Suprapubic skin (tissue), 4 donors: ENCODE results near the gene HYAL3. TPM values are rescaled to one million over a fixed set of nuclear protein-coding genes. Genes with fewer than 3 reads are reported as not detected.
A peak's percentile ranks its signal among the peaks of the same experiment; 100 is the strongest.

Experiments used
- DNase-seq, 2 donors: peaks; one replicate each; pipeline ENCODE4 v3.0.0-alpha.2; 2019; ENCODE audit warnings: low spot score in 2 of 2
- H3K27ac ChIP-seq: fragments of 200-600 bp; sonication (generic); one replicate; pipeline ENCODE4 v1.5.1; 2019
- H3K27me3 ChIP-seq: fragments of 200-600 bp; sonication (generic); one replicate; pipeline ENCODE4 v1.5.1; 2019
- H3K36me3 ChIP-seq: fragments of 200-600 bp; sonication (generic); one replicate; pipeline ENCODE4 v1.5.1; 2019
- H3K4me1 ChIP-seq: fragments of 200-600 bp; sonication (generic); one replicate; pipeline ENCODE4 v1.5.1; 2019
- H3K4me3 ChIP-seq: fragments of 200-600 bp; sonication (generic); one replicate; pipeline ENCODE4 v1.5.1; 2019; ENCODE audit warnings: mild to moderate bottlenecking
- H3K9me3 ChIP-seq: fragments of 200-600 bp; sonication (generic); one replicate; pipeline ENCODE4 v1.5.1; 2019
- EP300 ChIP-seq: sonication (generic); formaldehyde crosslinking; IDR thresholded peaks from one replicate; pipeline ENCODE4 v1.6.1; 2017; ENCODE audit warnings: antibody characterized with exemption
- POLR2A ChIP-seq, 2 donors: fragments of 450-650 bp; IDR thresholded peaks; one replicate each; pipeline ENCODE4 v1.6.1; 2017; ENCODE audit warnings: antibody characterized with exemption in 2 of 2, mild to moderate bottlenecking in 2 of 2, moderate library complexity in 2 of 2
- POLR2AphosphoS5 ChIP-seq, 3 donors: sonication (generic); formaldehyde crosslinking; IDR thresholded peaks; one replicate each; pipeline ENCODE4 v1.6.1; 2017; ENCODE audit warnings: antibody characterized with exemption in 3 of 3
- WGBS: methylation state at CpG from one replicate; pipeline ENCODE4 v1.1.5; 2018; 5-methylcytosine and 5-hydroxymethylcytosine counted together
- total RNA-seq, 4 donors: library from RNA; depleted of rRNA; stranded (reverse); fragments of >200 nt; gene quantifications; one replicate each; pipeline ENCODE4 v1.1.0, GENCODE V29; 2016
- TF ChIP-seq, protein P1 (sequence below), 2 donors: fragments of 200-600 bp in 1 of 2; fragments of 450-650 bp in 1 of 2; sonication (generic) in 1 of 2; IDR thresholded peaks; one replicate each; pipeline ENCODE4 v1.5.1; 2016 to 2019; ENCODE audit warnings: antibody characterized with exemption in 2 of 2, mild to moderate bottlenecking in 1 of 2, moderate library complexity in 1 of 2

HYAL3 gene
- total RNA-seq, 4 donors from 2014 or later, result 2.5 to 7.8 (median 6.1) TPM

DNA sequence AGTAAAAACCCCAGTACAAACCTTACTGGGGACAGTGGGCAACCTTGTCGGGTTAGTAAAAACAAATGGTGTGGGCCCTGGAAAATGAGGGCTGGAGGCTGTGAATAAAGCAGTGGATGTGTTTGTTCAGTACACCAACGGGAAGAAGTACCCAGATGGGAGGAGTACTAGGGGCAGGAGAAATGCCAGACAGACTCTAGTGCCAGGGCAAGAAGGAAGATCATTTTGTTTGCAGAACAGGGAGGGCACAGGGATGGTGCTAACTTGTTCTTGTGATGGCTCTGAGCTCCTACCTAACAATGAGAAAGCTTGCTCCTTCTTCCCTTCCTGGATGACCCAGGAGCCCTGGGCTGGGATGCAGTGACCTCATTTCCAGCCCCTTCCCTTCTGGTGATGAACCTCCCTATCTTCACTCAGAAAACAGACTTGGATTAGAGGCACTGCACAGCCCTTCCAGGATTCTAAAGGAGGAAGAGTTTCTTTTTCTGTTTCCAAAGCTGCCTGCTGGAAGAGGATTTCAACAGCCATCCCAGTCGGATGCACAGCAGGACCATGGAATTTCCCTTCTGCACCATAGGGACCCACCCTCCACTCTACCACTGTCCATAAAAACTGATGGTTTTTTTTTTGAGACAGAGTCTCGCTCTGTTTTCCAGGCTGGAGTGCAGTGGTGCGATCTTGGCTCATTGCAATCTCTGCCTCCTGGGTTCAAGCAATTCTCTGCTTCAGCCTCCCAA, 35.3 kb upstream of the HYAL3 start:
- 50% methylated on average over 5 of the region's 5 CpGs for WGBS
- no peak for DNase-seq
- peaks cover 30% of the 10 kb centered on the region for H3K36me3 ChIP-seq
- peak overlapping the region; percentile 94 for H3K27ac ChIP-seq
- H3K27me3 ChIP-seq, result no peaks in the 10 kb centered on the region
- peak overlapping the region; percentile 5 for H3K4me3 ChIP-seq
- no peaks in the 10 kb centered on the region for H3K9me3 ChIP-seq
- TF ChIP-seq POLR2AphosphoS5 (IDR thresholded peaks at IDR 0.05) (no peak), POLR2A (IDR thresholded peaks at IDR 0.05) (no peak), EP300 (no peak)
- TF ChIP-seq, protein P1, sequence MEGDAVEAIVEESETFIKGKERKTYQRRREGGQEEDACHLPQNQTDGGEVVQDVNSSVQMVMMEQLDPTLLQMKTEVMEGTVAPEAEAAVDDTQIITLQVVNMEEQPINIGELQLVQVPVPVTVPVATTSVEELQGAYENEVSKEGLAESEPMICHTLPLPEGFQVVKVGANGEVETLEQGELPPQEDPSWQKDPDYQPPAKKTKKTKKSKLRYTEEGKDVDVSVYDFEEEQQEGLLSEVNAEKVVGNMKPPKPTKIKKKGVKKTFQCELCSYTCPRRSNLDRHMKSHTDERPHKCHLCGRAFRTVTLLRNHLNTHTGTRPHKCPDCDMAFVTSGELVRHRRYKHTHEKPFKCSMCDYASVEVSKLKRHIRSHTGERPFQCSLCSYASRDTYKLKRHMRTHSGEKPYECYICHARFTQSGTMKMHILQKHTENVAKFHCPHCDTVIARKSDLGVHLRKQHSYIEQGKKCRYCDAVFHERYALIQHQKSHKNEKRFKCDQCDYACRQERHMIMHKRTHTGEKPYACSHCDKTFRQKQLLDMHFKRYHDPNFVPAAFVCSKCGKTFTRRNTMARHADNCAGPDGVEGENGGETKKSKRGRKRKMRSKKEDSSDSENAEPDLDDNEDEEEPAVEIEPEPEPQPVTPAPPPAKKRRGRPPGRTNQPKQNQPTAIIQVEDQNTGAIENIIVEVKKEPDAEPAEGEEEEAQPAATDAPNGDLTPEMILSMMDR (IDR thresholded peaks at IDR 0.05), result no peak
- peaks cover 66% of the 10 kb centered on the region for H3K4me1 ChIP-seq

DNA sequence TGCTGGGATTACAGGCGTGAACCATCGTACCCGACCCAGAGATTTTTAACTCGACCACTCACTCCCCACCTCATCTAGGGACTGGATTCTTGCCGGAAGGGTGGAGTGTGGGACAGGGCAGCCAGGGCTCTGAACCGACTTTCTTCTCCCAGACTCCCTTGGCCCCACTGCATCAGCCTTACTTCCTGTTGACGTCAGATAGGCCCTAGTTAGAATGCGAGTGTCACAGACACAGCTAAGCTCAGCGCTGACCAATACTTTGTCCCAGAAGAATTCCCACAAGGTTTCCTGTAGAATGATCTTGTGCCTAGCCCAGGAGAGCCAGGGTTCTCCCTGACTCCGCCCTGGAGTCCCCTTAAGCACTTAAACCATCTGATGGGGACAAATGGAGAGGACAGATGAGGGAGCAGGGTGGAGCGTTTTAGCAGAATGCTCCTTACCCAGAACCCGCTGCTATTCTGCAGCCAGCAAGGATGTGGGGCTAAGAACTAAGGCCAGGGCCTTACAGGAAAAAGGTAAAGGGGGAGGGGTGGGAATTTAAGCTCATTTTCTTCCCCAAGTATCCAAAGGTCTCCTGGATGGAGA, 34.6 kb upstream of the HYAL3 start:
- peaks cover 61% of the 10 kb centered on the region for H3K4me1 ChIP-seq
- no peak for DNase-seq
- TF ChIP-seq, protein P1 (IDR thresholded peaks at IDR 0.05), result no peak
- no peaks in the 10 kb centered on the region for H3K9me3 ChIP-seq
- H3K27me3 ChIP-seq, result no peaks in the 10 kb centered on the region
- WGBS, result 41% methylated on average over 12 of the region's 12 CpGs
- peak overlapping the region; percentile 5 for H3K4me3 ChIP-seq
- peaks cover 34% of the 10 kb centered on the region for H3K36me3 ChIP-seq
- peak overlapping the region; percentile 94 for H3K27ac ChIP-seq

DNA sequence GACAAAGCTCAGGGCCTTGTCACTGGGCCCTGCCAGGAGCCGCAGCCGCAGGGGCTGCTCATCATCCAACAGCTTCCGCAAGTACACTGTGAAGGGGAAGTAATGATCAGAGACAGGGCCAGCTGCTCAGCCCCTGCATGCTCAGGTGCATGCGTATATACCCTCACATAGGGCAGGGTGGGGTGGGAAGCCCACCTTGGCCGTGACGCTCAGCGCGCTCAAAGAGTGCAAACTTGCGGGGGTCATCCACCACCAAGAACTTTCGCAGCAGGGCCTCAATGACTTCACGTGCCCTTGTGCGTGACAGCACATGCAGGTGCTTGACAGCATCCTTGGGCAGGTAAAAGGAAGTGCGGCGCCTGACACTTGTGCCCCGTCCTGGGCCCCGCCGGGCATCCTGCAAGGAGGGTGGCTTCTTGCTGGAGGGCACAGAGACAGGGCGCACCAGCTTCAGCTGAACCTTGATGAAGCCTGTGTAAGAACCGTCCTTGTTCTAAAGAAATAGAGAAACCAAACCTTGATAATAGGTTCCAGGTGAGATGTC, 32.2 kb upstream of the HYAL3 start:
- WGBS, result 94% methylated on average over 19 of the region's 19 CpGs

DNA sequence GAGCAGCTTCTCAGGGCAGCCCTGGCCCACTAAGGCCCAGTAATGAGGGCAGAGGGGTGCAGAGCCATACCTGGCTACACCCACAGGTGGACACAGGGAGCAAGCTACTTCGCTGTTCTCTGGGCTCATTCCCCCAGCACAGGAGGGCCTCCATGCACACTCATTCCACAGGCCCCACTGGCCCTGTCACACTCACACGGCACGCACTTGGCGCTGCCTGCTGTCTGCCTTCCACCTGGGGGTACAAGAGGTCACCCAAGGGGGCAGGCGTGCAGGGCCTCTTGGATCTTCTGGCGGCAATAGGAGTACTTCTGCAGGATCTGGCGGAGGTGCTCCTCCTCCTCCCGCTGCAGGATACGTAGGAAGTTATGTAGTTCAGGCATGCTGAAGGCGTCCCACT, 31.1 kb upstream of the HYAL3 start:
- peaks cover 62% of the 10 kb centered on the region for H3K4me1 ChIP-seq
- H3K4me3 ChIP-seq, result no peak overlapping the region
- WGBS, result 93% methylated on average over 5 of the region's 10 CpGs
- no peaks in the 10 kb centered on the region for H3K27me3 ChIP-seq
- TF ChIP-seq EP300 (no peak), POLR2A (IDR thresholded peaks at IDR 0.05) (no peak), POLR2AphosphoS5 (IDR thresholded peaks at IDR 0.05) (no peak)
- TF ChIP-seq, protein P1 (IDR thresholded peaks at IDR 0.05), result no peak
- H3K36me3 ChIP-seq, result peaks cover 43% of the 10 kb centered on the region
- H3K27ac ChIP-seq, result no peak overlapping the region
- no peaks in the 10 kb centered on the region for H3K9me3 ChIP-seq
- DNase-seq, result no peak

More for the DNA sequence above, 32.2 kb upstream of the HYAL3 start:
- no peak for TF ChIP-seq EP300
- no peak for TF ChIP-seq POLR2AphosphoS5 (IDR thresholded peaks at IDR 0.05)
- TF ChIP-seq POLR2A (IDR thresholded peaks at IDR 0.05), result no peak
- TF ChIP-seq, protein P1 (IDR thresholded peaks at IDR 0.05), result no peak
- H3K27me3 ChIP-seq, result no peaks in the 10 kb centered on the region
- no peaks in the 10 kb centered on the region for H3K9me3 ChIP-seq
- no peak overlapping the region for H3K27ac ChIP-seq
- H3K4me1 ChIP-seq, result peaks cover 65% of the 10 kb centered on the region
- no peak for DNase-seq
- peaks cover 34% of the 10 kb centered on the region for H3K36me3 ChIP-seq
- H3K4me3 ChIP-seq, result no peak overlapping the region

DNA sequence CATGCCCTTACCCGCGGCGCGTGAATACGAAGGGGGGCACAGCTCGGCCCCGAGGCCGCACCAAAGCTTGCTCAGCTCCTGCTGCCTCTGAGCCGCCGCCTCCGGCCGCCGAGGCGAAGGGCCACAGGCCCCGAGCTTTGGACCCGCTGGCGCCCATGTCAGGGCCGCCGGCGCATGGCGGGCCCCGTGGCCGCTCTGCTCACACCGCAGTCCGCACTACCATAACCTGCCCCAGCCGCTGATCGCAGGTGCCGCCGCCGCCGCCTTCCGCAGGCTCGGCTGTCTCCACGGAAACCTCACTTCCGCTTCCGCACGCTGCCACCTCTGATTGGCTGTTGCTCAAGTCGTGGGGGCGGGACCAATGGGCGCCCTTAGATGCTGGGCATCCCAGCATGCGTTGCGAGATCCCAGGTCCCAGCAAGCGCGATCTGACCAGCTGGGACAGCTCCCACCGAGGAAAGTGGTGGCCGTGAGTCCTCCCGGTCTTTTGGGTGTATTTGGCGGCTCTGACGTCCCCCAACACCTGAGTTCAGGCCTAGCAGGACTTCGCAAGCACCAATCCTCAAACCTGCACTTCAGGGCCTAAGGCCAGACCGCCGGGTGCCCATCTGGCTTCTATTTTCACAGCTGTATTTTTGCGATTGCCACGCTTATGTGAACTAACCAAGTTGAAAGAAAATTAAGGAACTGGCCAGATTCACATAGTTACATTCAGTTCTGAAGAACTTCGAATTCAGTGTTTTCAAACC, 28.9 kb upstream of the HYAL3 start, which contains the start of gene TUSC2:
TSS of gene TUSC2 (minus strand) at position 281 of the 749 bp plus-strand sequence. CDS start at position 157, 124 bp downstream.
- Histone ChIP-seq H3K9me3 (no peaks in the 10 kb centered on the region), H3K27me3 (no peaks in the 10 kb centered on the region), H3K27ac (peak within 1 kb of the TSS; percentile 76), H3K36me3 (peaks cover 45% of the 10 kb centered on the region), H3K4me3 (peak within 1 kb of the TSS; percentile 79), H3K4me1 (peaks cover 56% of the 10 kb centered on the region)
- peak; percentile 99 to 100 for DNase-seq
- peak in 2 of 3 donors; percentile 2 to 88 for TF ChIP-seq POLR2AphosphoS5 (IDR thresholded peaks at IDR 0.05)
- TF ChIP-seq EP300, result no peak
- peak in 1 of 2 donors; percentile 63 for TF ChIP-seq POLR2A (IDR thresholded peaks at IDR 0.05)
- 2% methylated on average over 36 of the region's 55 CpGs for WGBS
